Colonic mucosa (tissue), 4 donors: ENCODE measurements around the gene ADAP1. TPM values are rescaled to one million over a fixed set of nuclear protein-coding genes. Genes with fewer than 3 reads are reported as not detected.

Source experiments
- DNase-seq: peaks from one replicate; pipeline ENCODE4 v3.0.0-alpha.2; 2020
- H3K27ac ChIP-seq: fragments of 200-600 bp; one replicate; pipeline ENCODE4 v1.8.0; 2021
- H3K27me3 ChIP-seq: fragments of 200-600 bp; one replicate; pipeline ENCODE4 v1.8.0; 2021
- H3K36me3 ChIP-seq: fragments of 200-600 bp; one replicate; pipeline ENCODE4 v1.8.0; 2021
- H3K4me1 ChIP-seq: fragments of 200-600 bp; one replicate; pipeline ENCODE4 v1.8.0; 2021; ENCODE audit warnings: mild to moderate bottlenecking
- H3K4me3 ChIP-seq: fragments of 200-600 bp; one replicate; pipeline ENCODE4 v1.8.0; 2021
- H3K9ac ChIP-seq, 2 donors: one replicate each; pipeline ENCODE4 v1.7.0; 2013; ENCODE audit warnings: control low read depth in 2 of 2, low read depth in 2 of 2, low read length in 2 of 2
- H3K9me3 ChIP-seq: fragments of 200-600 bp; one replicate; pipeline ENCODE4 v1.8.0; 2021
- intact Hi-C: fragments of 100-400 bp; cut with DNase I; formaldehyde crosslinking; loops from one replicate; pipeline ENCODE4 v1.14.1; 2022
- total RNA-seq, 2 donors: library from RNA; stranded (reverse); fragmentation: NEBNext Ultra II Directional in 1 of 2; extraction: Animal tissue kit (Norgen Biotek cat#: 25700) in 1 of 2; gene quantifications; one replicate each; pipeline ENCODE4 v1.2.1, GENCODE V29; 2021
- TF ChIP-seq, protein P1 (sequence below): fragments of 200-600 bp; IDR thresholded peaks from one replicate; pipeline ENCODE4 v1.8.0; 2022; ENCODE audit warnings: antibody characterized with exemption, mild to moderate bottlenecking
- donor health status: healthy.
- donor health status: DM: no; HTN: no; CAD: no.
- donor health status: DM: no; HTN: no; CAD: no.

ADAP1 gene
- total RNA-seq, 2 donors from 2014 or later = 107 to 201 TPM

DNA sequence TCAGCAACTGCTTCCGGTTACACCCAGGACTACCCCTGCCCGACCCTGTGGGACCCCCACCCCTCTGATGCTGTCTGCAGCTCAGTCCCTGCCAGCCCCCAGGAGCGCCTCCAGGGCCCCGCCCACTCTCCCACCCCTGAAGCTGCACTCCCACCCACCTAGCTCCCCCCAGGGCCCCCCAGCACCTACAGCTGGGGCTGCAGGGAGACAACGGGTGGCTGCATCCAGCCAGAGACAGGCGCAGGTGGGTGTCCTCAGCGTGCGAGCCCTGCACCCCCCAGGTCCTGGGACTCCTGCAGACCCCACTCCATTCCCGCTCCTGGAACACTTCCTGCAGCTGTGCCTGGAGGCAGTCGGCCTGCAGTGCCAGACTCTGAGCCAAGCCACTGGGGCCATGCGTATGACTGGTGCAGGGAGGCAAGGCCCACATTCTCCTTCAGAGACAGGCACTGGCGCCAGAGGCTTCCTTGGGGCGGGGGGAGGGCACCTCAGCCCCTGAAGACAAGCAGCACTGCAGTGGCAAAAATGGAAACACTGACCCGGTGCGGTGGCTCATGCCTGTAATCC, 34.6 kb upstream of the ADAP1 start:
- DNase-seq = no peak
- intact Hi-C loops = no loop called here
- Histone ChIP-seq H3K27me3 (no peaks in the 10 kb centered on the region), H3K4me3 (no peak overlapping the region), H3K9ac (no peak overlapping the region), H3K36me3 (no peaks in the 10 kb centered on the region), H3K27ac (no peak overlapping the region), H3K4me1 (peaks cover 6% of the 10 kb centered on the region), H3K9me3 (no peaks in the 10 kb centered on the region)
- TF ChIP-seq, protein P1, sequence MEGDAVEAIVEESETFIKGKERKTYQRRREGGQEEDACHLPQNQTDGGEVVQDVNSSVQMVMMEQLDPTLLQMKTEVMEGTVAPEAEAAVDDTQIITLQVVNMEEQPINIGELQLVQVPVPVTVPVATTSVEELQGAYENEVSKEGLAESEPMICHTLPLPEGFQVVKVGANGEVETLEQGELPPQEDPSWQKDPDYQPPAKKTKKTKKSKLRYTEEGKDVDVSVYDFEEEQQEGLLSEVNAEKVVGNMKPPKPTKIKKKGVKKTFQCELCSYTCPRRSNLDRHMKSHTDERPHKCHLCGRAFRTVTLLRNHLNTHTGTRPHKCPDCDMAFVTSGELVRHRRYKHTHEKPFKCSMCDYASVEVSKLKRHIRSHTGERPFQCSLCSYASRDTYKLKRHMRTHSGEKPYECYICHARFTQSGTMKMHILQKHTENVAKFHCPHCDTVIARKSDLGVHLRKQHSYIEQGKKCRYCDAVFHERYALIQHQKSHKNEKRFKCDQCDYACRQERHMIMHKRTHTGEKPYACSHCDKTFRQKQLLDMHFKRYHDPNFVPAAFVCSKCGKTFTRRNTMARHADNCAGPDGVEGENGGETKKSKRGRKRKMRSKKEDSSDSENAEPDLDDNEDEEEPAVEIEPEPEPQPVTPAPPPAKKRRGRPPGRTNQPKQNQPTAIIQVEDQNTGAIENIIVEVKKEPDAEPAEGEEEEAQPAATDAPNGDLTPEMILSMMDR = no peak

- peaks cover 6% of the 10 kb centered on the region for H3K4me1 ChIP-seq
- H3K9ac ChIP-seq = peak overlapping the region in 1 of 2 donors; percentile 43
- no peak for DNase-seq
- intact Hi-C loops = no loop called here
- H3K4me3 ChIP-seq = no peak overlapping the region
- no peaks in the 10 kb centered on the region for H3K36me3 ChIP-seq
- H3K27me3 ChIP-seq = no peaks in the 10 kb centered on the region
- no peaks in the 10 kb centered on the region for H3K9me3 ChIP-seq
- TF ChIP-seq, protein P1 = no peak
- H3K27ac ChIP-seq = no peak overlapping the region
These were observed 34.0 kb upstream of the ADAP1 start for GRCh38 chr7:988426-988911.

DNA sequence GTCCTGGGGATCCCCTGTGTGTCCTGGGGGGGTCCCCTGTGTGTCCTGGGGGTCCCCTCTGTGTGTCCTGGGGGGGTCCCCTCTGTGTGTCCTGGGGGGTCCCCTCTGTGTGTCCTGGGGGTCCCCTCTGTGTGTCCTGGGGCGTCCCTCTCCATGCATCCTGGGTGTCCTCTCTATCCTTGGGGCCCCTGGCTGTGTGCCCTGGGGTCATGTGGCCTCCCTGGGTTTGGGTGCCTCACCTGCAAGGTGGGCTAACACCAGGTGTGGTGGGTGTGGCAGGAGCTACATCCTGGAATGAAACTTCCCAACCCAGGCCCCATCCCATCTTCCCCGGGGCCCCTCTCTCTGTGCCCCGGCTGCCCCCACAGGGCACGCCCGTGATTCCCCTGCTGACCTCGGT, 33.4 kb upstream of the ADAP1 start:
- Histone ChIP-seq H3K4me3 (no peak overlapping the region), H3K27ac (no peak overlapping the region), H3K9ac (no peak overlapping the region), H3K9me3 (no peaks in the 10 kb centered on the region), H3K4me1 (peaks cover 11% of the 10 kb centered on the region), H3K27me3 (no peaks in the 10 kb centered on the region), H3K36me3 (no peaks in the 10 kb centered on the region)
- DNase-seq = no peak
- TF ChIP-seq, protein P1 = no peak
- intact Hi-C loops = no loop called here

DNA sequence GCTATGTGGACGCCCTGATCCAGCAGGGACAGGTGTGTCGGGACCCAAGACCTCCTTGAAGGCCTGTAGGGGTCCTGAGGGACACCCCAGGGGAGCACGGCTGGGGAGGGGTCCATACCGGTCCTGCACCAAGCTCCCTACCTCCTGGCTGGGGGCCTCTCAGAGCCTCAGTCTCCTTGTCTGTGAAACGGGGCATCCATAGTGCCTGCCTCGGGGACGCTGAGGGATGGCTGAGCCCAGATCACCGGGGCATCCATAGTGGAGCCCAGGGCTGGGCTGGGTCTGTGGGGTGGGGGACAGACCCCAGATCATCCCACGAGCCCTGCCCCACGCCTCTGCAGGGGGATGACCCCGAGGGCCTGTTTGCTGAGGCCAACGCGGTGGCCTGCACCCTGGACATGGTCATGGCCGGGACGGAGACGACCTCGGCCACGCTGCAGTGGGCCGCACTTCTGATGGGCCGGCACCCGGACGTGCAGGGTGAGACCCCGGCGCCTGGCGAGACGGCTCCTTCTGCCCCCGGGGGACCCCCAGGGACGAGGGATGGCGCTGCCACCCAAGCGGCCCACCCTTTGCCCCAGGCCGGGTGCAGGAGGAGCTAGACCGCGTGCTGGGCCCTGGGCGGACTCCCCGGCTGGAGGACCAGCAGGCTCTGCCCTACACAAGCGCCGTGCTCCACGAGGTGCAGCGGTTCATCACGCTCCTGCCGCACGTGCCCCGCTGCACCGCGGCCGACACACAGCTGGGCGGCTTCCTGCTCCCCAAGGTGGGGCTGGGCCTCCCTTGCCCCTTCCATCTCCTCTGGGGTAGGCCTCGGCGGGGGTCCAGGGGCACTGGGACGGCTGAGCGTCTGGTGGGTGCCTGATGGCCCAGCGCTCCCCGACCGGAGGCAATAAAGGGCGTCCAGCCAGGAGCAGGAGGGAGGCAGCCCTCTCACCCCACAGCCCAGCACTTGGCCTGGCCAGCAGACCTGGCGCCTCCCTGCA, 32.6 kb upstream of the ADAP1 start:
- Histone ChIP-seq H3K4me1 (peaks cover 11% of the 10 kb centered on the region), H3K9me3 (no peaks in the 10 kb centered on the region), H3K27me3 (no peaks in the 10 kb centered on the region), H3K4me3 (no peak overlapping the region), H3K9ac (no peak overlapping the region), H3K36me3 (no peaks in the 10 kb centered on the region), H3K27ac (no peak overlapping the region)
- TF ChIP-seq, protein P1 = no peak
- intact Hi-C loops = no loop called here
- DNase-seq = no peak

GRCh38 chr7:985915-986741, 31.6 kb upstream of the ADAP1 start:
- H3K27ac ChIP-seq = no peak overlapping the region
- DNase-seq = no peak
- no peaks in the 10 kb centered on the region for H3K9me3 ChIP-seq
- TF ChIP-seq, protein P1 = no peak
- H3K4me3 ChIP-seq = no peak overlapping the region
- H3K36me3 ChIP-seq = no peaks in the 10 kb centered on the region
- intact Hi-C loops = no loop called here
- peak overlapping the region in 1 of 2 donors; percentile 12 for H3K9ac ChIP-seq
- H3K4me1 ChIP-seq = peaks cover 11% of the 10 kb centered on the region
- H3K27me3 ChIP-seq = no peaks in the 10 kb centered on the region
